Activated T-helper 1 cell treated with Interleukin-2 at 50 U/mL for 16 hours (primary cell): ENCODE measurements around the gene GDPGP1.
"Not testable (repeated sequence)": the region's sequence is repeated elsewhere in the genome, so short reads cannot be mapped to it uniquely, and the experiment has no call there.

Experiments used
- DNase-seq: peaks from one replicate; pipeline ENCODE4 v3.0.0-alpha.2; 2020; ENCODE audit warnings: low read depth

Gene GDPGP1

DNA sequence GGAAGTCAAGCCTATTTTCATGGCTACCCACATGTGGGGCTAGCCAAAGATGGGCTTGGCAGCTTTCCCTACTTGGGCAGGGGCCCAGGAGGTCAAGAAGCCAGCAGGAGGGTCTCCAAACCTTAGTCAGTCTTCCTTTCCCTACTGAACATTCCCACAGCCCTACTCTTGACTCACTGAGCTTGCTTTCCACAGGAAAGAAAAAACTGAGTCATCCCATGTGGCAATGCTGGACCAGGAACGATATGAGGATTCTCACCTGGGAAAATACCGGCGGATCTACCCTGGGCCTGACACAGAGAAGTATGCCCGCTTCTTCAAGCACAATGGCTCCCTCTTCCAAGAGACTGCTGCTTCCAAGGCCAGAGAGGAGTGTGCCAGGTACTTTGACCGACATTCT is 27.8 kb downstream of the GDPGP1 start:
- DNase-seq, result no peak

DNA sequence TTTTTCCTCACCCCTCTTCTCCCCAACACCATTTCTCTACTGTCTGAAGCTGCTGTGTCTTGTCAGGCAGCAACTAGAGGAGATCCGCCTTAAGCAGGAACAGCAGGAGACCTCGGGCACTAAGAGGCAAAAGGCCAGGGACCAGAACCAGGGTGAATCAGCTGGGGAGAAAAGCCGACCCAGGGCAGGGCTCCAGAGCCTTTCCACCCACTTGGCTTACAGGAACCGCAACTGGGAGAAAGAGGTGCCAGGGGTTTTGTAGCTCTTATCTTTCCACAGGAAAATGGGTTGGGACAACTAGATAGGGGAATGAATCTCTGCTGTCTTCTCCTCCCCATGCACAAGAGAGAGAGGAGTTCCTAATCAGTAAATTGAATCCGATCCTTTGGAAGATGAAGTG is 28.4 kb downstream of the GDPGP1 start:
- DNase-seq, result no peak

DNA sequence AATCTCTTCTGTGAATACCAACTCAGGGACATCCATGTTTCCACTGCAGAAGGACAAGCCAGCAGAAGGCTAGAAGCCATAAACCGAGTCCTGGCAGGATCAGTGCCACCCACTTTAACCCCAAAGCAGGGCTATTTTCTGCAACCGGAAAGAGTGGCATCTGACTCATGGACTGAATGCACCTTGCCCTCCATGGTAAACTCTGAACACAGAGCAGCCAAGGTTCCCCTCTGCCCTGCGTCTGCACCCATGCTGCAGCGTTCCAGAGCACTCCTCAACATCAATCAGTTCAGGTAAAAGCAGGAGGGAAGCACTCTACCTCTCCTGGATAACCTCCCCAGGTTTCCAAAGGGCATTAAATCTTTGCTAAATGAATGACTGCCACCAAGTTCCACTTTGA is 30.7 kb downstream of the GDPGP1 start:
- peak; percentile 9 for DNase-seq

DNA sequence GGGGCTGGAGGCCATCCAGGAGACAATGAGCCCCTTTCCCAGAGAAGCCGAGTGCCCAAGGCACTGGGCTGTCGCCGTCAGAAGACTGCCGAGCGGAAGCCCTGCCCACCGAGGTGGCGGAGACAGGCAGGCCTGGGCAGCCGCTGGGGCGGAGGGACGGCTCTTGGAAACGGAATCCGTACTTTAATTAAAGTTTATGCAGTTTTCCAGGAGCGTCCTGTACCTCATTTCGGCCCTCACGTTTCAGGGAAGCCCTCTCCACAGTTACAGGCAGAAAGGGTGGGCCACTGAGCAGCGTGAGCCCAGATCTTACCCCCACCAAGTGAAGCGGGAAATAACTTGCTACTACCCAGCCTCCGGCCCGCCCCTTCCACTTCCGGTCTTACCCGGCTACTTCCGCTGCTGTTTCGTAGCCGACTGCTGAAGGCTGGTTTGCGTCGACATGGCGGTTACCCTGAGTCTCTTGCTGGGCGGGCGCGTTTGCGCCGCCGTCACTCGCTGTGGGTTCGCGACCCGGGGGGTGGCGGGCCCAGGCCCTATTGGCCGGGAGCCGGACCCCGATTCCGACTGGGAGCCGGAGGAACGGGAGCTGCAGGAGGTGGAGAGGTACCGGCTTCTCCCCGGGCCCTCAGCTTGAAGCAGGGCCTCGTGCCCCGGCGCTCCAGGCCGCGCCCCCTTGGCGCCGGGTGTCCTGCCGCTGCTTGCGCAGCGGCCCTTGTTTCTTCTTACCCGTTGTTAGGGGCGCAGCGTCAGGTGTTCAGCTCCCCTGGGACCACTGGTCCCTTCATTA is 31.5 kb downstream of the GDPGP1 start, which contains the start of gene NGRN:
TSS of gene NGRN (plus strand) at position 402 of the 790 bp plus-strand sequence. CDS start at position 443, 41 bp downstream.
- DNase-seq, result peak; percentile 87

DNA sequence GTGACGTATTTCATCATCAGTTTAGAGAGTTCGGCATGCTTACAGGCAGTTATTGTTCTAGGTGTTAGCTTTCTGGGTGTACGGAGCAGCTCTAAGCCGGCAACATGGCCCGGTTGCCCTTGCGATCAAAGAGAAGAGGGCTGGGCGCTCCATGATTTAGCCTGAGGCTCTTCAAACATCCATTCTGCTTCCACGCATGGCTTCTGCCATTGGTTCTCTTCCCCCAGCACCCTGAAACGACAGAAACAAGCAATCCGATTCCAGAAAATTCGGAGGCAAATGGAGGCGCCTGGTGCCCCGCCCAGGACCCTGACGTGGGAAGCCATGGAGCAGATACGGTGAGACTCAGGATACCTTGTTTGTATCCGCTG is 32.0 kb downstream of the GDPGP1 start:
- DNase-seq, result peak; percentile 7

DNA sequence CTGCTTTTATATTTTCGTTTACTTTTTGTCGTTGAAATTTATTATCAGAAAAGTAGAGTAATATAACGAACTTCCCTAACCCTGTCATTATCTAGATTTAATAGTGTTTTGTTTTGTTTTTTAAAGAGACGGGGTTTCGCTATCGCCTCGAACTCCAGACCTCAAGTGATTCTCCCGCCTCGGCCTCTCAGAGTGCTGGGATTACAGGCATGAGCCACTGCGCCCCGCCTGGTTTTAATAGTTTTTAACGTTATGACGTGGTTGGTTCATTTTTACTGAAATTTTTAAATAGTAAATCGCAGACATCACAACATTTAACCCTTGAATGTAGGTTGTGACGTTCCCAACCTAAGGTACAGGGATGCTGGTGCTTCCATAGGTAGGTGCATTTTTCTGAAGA is 32.5 kb downstream of the GDPGP1 start:
- no peak for DNase-seq

DNA sequence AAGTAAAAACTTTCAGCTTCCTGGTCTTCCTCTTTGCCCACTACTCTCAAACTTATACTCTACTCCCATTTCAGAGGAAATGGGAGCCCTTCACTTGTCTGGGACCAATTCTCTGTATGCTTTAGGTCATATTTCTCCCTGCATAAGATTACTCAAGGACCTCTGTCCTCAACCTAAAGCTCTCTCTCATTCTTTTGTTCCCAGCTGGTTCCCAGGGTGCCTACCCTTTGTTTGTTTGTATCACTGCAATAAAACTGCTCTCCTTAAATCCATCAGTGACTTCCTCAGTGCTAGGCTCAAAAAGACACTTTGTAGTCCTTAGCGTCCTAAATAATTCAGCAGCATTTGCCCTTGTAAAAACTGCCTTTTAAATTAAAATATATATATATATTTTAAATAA is 34.4 kb downstream of the GDPGP1 start:
- DNase-seq, result no peak

DNA sequence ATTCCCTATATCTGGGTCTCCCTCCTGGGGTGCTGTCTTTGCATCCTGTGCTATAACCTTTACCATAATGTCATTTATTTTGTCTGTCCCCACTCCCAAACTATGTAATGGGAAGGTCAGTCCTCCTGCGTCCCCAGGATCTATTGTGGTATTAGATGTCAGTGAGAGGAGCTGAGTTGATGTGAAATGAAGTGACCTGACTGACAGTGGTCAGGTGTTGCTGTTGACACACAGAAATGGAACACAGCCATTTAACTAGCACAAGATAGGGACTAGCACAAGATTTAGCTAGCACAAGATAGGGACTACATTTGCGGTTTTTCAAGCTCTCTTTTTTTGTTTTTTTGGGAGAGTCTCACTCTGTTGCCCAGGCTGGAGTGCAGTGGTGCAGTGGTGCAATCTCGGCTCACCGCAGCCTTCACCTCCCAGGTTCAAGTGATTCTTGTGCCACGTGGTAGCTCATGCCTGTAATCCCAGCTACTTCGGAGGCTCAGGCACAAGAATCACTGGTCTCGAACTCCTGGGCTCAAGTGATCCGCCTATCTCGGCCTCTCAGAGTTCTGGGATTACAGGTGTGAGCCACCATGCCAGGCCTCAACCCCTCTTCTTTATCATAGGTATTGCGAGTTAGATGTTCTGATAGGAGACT is 36.6 kb downstream of the GDPGP1 start:
- DNase-seq, result no peak

DNA sequence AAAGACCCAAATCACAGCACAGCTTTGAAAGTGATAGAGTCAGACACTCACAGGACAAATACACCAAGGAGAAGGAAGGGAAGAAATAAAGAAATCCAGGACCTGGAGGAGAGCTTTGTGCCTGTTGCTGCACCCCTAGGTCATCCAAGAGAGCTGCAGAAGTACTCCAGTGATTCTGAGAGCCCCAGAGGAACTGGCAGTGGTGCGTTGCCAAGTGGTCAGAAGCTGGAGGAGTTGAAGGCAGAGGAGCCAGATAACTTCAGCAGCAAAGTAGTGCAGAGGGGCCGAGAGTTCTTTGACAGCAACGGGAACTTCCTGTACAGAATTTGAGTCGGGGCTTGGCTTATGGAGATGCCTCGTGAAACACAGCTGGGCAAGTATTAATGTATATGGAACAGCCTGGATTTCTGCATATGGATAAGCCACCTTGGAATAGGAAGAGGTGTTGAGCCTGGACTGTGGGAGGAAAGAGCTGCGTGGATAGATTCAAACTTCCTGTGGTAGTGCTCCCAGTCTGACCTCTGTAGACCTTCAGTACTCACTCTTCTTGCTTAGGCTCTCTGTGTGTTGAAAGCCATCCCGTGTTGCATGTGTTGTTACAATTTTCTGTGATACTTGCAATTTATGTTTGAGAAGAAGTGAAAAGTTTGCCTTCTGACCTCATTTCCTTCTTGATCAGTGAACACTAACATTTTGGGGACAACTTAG is 37.6 kb downstream of the GDPGP1 start:
- DNase-seq, result no peak

DNA sequence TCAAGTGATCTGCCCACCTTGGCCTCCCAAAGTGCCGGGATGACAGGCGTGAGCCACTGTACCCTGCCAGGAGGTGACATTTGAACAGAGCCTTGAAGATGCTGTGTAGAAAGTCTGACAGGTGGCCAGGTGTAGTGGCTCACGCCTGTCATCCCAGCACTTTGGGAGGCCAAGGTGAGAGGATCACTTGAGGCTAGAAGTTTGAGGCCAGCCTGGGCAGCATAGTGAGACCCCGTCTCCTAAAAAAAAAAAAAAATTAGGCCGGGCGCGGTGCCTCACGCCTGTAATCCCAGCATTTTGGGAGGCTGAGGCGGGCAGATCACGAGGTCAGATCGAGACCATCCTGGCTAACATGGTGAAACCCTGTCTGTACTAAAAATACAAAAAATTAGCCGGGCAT is 44.5 kb downstream of the GDPGP1 start:
- DNase-seq, result not testable (repeated sequence)

DNA sequence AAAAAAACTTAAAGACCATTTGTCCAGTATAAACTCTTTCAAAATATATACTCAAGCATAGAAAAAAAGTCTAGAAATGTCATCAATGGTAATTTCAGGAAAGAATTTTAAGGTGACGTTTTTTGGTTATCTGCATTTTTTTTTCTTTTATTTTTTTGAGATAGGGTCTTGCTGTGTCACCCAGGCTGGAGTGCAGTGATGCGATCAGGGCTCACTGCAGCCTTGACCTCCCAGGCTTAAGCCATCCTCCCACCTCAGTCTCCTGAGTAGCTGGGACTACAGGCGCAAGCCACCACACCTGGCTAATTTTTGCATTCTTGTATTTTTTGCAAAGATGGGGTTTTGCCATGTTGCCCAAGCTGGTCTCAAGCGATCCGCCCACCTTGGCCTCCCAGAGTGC is 46.7 kb downstream of the GDPGP1 start:
- DNase-seq, result not testable (repeated sequence)

DNA sequence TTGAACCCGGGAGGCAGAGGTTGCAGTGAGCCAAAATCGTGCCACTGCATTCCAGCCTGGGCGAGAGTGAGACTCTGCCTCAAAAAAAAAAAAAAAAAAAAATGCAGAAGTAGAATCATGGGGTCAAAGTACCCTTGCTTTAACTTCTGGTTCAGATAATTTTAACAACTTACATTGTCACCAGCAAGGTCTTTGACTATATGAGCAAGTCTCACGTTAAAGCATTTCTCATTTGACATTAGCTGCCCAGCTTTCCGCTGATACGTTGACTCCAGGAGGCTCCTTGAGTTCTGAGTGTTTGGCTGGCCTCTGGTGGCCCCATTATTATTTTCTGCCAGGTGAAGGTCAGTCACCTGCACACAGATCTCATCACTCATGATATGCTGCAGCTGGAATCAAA is 47.6 kb downstream of the GDPGP1 start:
- not testable (repeated sequence) for DNase-seq

DNA sequence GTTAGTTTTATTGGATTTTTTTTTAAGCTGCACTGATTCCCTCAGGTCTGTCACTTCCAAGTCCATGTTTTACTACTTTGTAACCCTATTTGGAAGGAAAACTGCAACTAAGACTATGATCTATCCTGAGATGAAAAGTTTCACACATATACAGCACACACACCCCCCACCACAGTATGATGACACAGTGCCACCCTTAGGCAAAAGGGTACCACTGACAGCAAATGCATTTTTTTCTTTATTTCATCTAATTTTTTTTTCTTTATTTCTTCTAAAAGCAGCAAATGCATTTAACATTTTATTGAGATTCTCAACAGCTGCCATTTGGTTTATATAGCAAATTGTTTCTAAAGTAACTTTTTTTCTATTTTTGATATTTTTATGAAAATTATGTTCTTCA is 52.7 kb downstream of the GDPGP1 start:
- no peak for DNase-seq

DNA sequence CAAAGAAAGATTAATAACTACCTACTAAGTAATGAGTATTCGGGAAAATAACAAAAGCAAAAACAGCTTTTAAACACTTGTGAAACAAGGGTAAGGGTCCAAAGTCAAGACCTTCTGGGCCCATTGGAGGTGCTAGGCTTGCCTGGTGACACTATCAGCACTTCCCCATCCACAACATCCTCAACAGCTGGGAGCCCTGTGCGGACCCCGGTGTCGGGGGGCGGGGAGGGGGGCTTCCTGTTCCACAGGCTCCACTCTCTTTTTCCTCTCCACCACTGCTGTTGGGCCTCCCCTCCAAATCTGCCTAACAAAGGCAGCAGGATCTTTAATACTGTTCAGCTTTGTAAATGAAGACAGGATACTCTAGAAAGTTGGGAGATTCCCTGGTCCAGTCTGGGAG is 53.1 kb downstream of the GDPGP1 start:
- no peak for DNase-seq

DNA sequence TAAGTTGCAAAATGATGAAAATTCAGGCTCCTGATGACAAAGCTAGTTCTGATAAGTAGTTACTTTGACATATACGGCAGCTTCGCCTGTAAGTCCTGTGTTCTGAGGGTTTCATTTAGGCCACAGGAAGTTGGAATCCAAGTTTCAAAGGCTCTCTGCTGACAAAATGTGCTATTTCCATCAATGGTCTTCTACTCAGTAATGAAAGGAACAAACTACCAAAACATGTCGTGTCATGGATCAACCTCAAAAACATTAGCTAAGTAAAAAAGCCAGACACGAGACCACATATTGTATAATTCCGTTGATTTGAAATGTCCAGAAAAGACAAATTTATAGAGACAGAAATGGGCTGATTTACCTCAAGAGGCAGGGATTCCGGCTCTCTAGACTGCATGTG is 53.9 kb downstream of the GDPGP1 start:
- DNase-seq, result no peak

DNA sequence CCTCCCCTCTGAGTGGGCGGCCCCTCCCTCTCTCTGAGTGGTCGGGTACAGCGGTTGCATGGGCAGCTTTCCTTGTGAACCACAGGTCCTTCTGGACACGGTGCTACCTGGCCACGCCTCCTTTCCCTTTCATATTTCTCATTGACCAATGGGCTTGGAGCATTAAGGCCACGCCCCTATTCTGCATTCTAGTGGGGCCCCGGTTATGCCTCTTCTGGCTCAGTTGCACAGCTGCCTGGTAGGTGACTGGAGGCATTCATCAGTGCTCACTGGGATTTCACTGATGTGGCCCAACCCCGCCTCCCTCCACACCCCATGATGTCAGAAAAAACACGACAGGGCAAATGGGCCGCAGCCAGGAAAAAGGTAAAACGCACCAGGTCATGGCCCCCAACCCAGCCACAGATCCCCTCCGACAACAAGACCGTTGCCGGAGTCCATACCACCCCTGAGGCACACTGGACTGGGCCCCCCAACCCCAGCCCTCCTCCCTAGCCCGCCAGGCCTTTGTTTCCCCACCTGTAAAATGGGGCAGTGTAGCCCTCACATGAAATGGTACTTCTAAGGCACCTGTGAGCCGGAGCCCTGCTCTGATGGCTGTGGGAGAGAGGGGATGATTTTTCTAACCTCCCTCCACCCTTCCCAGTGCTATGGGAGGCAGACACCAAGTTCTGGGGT is 57.8 kb downstream of the GDPGP1 start:
- DNase-seq, result no peak

DNA sequence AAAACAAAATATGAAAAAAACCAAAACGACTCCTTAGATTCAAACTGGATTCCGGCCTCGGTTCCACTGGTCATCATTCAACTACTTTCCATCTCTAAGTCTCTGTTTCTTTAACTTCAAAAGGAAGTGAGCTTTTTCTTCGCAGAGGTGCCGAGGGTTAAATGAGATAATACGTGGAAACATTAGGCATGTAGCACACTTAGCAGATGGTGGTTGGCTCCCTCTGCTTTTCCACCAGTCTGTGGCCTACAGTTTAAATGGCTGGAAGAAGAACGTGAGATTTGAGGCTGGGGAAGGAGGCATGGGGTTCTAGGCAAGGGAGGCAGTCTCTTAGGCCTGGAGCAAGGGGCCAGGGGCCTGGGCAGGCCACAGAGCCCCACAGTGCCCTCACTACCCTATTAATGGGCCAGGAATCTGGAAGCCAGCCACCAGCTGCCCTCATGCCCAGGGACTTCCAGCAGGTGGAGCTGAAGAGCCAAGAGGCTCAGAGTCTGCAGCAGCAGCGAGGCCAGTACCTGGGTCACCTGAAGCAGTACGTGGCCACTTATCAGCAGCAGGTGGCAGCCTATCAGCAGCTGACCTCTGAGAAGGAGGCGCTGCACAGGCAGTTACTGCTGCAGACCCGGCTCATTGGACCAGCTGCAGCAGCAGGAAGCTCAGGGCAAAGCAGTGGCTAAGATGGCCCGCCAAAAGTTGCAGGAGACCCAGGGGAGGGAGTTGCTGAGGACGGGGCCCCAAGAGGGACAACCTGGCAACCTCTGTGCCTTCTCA is 59.2 kb downstream of the GDPGP1 start:
- DNase-seq, result peak; percentile 52

DNA sequence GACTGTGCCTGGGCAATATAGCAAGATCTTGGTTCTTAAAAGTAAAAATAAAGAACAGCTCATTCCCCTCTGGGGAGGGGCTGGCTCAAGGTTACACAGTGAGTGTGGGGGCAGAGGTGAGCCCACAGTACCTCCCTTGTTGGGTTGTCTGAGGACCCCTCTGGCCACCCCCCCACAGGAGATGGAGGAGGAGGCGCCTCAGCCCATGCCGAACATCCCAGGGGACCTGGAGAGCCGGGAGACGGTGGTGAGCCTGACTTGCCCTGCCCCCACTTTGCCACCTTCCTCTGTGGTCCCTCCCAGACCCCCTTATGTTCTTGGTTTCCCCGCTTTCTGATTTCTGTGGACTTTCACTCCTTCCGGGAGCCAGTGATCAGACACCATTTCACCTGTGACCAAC is 60.1 kb downstream of the GDPGP1 start:
- no peak for DNase-seq

DNA sequence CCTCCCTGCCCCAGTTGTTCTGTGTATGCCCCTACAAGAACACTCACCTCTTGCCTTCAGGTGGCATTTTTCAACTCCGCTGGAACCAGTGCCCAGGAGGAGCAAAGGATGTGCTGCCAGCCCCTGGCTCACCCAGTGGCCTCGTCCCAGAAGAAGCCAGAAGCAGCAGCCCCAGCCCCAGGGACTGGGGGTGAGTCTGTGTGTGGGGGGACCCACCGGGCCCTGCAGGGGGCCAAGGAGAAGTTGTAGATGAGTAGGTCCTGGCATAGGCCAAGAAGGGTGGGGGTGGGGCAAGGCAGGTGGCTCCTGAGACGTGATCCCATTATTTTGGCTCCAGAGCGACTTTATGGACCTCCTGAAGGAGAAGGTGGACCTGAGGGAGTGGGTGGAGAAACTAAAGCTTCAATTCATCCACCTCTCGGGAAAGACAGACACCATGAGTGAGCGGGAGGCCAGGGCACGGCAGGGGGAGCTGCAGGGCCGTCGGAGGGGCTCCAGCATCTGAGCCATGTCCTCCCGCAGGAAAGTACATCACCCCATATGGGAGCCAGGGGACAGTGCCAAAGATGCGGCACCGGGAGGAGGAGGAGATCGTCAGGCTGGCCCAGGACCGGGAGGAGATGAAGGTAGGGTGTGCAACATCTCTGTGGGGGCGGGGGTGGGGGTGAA is 60.7 kb downstream of the GDPGP1 start:
- DNase-seq, result no peak

DNA sequence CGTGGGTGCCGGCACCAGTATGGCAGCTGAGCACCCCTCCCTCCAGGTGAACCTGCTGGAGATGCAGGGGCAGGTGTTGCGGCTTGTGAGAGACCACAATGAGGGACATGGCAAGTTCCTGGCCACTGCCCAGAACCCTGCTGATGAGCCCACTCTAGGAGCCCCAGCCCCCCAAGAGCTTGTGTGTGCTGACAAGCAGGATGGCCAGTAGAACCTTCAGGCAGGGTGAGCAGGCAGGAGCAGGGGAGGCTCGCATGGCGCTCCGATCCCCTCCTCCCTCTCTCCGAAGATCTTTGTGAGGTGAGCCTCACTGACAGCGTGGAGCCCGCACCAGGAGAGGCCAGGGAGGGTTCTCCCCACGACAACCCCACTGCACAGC is 61.2 kb downstream of the GDPGP1 start:
- DNase-seq, result no peak
